ENCODE data around the gene CAPNS2. TPM values are rescaled to one million over a fixed set of nuclear protein-coding genes. Genes with fewer than 3 reads are reported as not detected.
"Not testable (repeated sequence)": the region's sequence is repeated elsewhere in the genome, so short reads cannot be mapped to it uniquely, and the experiment has no call there.

Gene CAPNS2
- total and polyA plus RNA-seq, 5 experiments from 2014 or later, result not detected

DNA sequence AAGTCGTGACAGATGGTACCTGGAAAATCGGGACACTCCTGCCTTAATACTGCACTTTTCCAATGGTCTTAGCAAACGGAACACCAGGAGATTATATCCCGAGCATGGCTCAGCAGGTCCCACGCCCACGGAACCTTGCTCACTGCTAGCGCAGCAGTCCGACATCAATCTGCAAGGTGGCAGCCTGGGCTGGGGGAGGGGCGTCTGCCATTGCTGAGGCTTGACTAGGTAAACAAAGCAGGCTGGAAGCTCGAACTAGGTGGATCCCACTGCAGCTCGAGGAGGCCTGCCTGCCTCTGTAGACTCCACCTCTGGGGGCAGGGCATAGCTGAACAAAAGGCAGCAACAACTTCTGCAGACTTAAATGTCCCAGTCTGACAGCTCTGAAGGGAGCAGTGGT lies 49.2 kb downstream of the CAPNS2 start:
- H3K27ac Mint-ChIP-seq, H3K4me1 Mint-ChIP-seq, DNase-seq, H3K36me3 Mint-ChIP-seq, H3K4me3 Mint-ChIP-seq, ATAC-seq, POLR2A ChIA-PET: not testable (repeated sequence)
- peaks cover 0 to 13% (median 4%) of the 10 kb centered on the region in 9 donors for H3K9me3 Mint-ChIP-seq
- peaks cover 10 to 45% (median 15%) of the 10 kb centered on the region in 5 donors for H3K27me3 Mint-ChIP-seq

Other genes with a start within 250 kb of the CAPNS2 start
- gene IRX6, start 242.5 kb upstream of the CAPNS2 start, total RNA-seq, result not detected
- not detected for gene IRX6, start 242.5 kb upstream of the CAPNS2 start, polyA plus RNA-seq
- gene MMP2, start 87.5 kb upstream of the CAPNS2 start, total RNA-seq, result under 1 TPM in 1 of 2 experiments, not detected in 1; 0.36 TPM
- gene MMP2, start 87.5 kb upstream of the CAPNS2 start, polyA plus RNA-seq, result not detected
- gene LPCAT2, start 57.6 kb upstream of the CAPNS2 start, total RNA-seq, result under 1 TPM in 1 of 2 experiments, not detected in 1; 0.70 TPM
- not detected for gene LPCAT2, start 57.6 kb upstream of the CAPNS2 start, polyA plus RNA-seq
- not detected for gene SLC6A2, start 89.3 kb downstream of the CAPNS2 start, total RNA-seq
- gene SLC6A2, start 89.3 kb downstream of the CAPNS2 start, polyA plus RNA-seq, result not detected

Data from naive thymus-derived CD8-positive, alpha-beta T cell (primary cell).